ENCODE results near the gene GTF2A1L. TPM values are rescaled to one million over a fixed set of nuclear protein-coding genes. Genes with fewer than 3 reads are reported as not detected.

The GTF2A1L gene
- total RNA-seq, 2 experiments from 2014 or later: not detected

GRCh38 chr2:48633143-48633542 is 15.5 kb downstream of the GTF2A1L start:
- DNase-seq (ENCODE audit: low spot score): no peak
- TF ChIP-seq, protein P1, sequence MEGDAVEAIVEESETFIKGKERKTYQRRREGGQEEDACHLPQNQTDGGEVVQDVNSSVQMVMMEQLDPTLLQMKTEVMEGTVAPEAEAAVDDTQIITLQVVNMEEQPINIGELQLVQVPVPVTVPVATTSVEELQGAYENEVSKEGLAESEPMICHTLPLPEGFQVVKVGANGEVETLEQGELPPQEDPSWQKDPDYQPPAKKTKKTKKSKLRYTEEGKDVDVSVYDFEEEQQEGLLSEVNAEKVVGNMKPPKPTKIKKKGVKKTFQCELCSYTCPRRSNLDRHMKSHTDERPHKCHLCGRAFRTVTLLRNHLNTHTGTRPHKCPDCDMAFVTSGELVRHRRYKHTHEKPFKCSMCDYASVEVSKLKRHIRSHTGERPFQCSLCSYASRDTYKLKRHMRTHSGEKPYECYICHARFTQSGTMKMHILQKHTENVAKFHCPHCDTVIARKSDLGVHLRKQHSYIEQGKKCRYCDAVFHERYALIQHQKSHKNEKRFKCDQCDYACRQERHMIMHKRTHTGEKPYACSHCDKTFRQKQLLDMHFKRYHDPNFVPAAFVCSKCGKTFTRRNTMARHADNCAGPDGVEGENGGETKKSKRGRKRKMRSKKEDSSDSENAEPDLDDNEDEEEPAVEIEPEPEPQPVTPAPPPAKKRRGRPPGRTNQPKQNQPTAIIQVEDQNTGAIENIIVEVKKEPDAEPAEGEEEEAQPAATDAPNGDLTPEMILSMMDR (conservative IDR thresholded peaks at IDR 0.05; ENCODE audit: low read length): no peak
- TF ChIP-seq EZH2phosphoT487 (IDR thresholded peaks at IDR 0.05; ENCODE audit: borderline replicate concordance, low read depth, low read length): no peak
- H3K4me1 ChIP-seq (ENCODE audit: insufficient read depth, low read length, poor library complexity, severe bottlenecking): no peaks in the 10 kb centered on the region
- no peak overlapping the region for H3K4me2 ChIP-seq (ENCODE audit: low read length)
- no peak overlapping the region for H3K4me3 ChIP-seq (ENCODE audit: low read depth, low read length, poor library complexity, severe bottlenecking)
- H4K20me1 ChIP-seq (ENCODE audit: insufficient read depth, low read length): no peaks in the 10 kb centered on the region
- ChIA-PET CTCF (ENCODE audit: unreplicated experiment) (no interaction called here), POLR2A (no interaction called here)
- no peak overlapping the region for H2AFZ ChIP-seq (ENCODE audit: low read length)
- no peaks in the 10 kb centered on the region for H3K36me3 ChIP-seq (ENCODE audit: insufficient read depth, low read length)
- no TSS peak for BruUV-seq (replicated peaks)
- intact Hi-C loops (cut with micrococcal nuclease; ENCODE audit: unreplicated experiment): no loop called here
- H3K9me2 ChIP-seq (ENCODE audit: insufficient read depth, low read length): no peaks in the 10 kb centered on the region
- H3K79me2 ChIP-seq (ENCODE audit: insufficient read depth, low read depth, low read length): no peaks in the 10 kb centered on the region
- H3K9me3 ChIP-seq (ENCODE audit: low read length): no peaks in the 10 kb centered on the region
- H3K27ac ChIP-seq (ENCODE audit: low read depth, low read length, poor library complexity, severe bottlenecking): no peak overlapping the region

- no peak for TF ChIP-seq EZH2phosphoT487 (IDR thresholded peaks at IDR 0.05; ENCODE audit: borderline replicate concordance, low read depth, low read length)
- TF ChIP-seq, protein P1 (conservative IDR thresholded peaks at IDR 0.05; ENCODE audit: low read length): no peak
- ChIA-PET POLR2A (interaction anchor here (1.5 kb wide), 1 partner anchor 211 kb away, joined by 3 read pairs; no protein-coding TSS in a partner anchor), CTCF (ENCODE audit: unreplicated experiment) (no interaction called here)
- no peaks in the 10 kb centered on the region for H4K20me1 ChIP-seq (ENCODE audit: insufficient read depth, low read length)
- H3K9me2 ChIP-seq (ENCODE audit: insufficient read depth, low read length): no peaks in the 10 kb centered on the region
- H3K9me3 ChIP-seq (ENCODE audit: low read length): no peaks in the 10 kb centered on the region
- H3K4me1 ChIP-seq (ENCODE audit: insufficient read depth, low read length, poor library complexity, severe bottlenecking): no peaks in the 10 kb centered on the region
- no peak overlapping the region for H3K4me3 ChIP-seq (ENCODE audit: low read depth, low read length, poor library complexity, severe bottlenecking)
- H3K4me2 ChIP-seq (ENCODE audit: low read length): no peak overlapping the region
- intact Hi-C loops (cut with micrococcal nuclease; ENCODE audit: unreplicated experiment): no loop called here
- no peaks in the 10 kb centered on the region for H3K36me3 ChIP-seq (ENCODE audit: insufficient read depth, low read length)
- no peak overlapping the region for H2AFZ ChIP-seq (ENCODE audit: low read length)
- DNase-seq (ENCODE audit: low spot score): no peak
- H3K27ac ChIP-seq (ENCODE audit: low read depth, low read length, poor library complexity, severe bottlenecking): no peak overlapping the region
- no TSS peak for BruUV-seq (replicated peaks)
- no peaks in the 10 kb centered on the region for H3K79me2 ChIP-seq (ENCODE audit: insufficient read depth, low read depth, low read length)
Measured at GRCh38 chr2:48635786-48636185, 18.1 kb downstream of the GTF2A1L start.

- no peak overlapping the region for H3K27ac ChIP-seq (ENCODE audit: low read depth, low read length, poor library complexity, severe bottlenecking)
- BruUV-seq (replicated peaks): no TSS peak
- TF ChIP-seq EZH2phosphoT487 (IDR thresholded peaks at IDR 0.05; ENCODE audit: borderline replicate concordance, low read depth, low read length): no peak
- TF ChIP-seq, protein P1 (conservative IDR thresholded peaks at IDR 0.05; ENCODE audit: low read length): no peak
- CTCF ChIA-PET (ENCODE audit: unreplicated experiment): no interaction called here
- H3K9me3 ChIP-seq (ENCODE audit: low read length): no peaks in the 10 kb centered on the region
- intact Hi-C loops (cut with micrococcal nuclease; ENCODE audit: unreplicated experiment): no loop called here
- no peak for DNase-seq (ENCODE audit: low spot score)
- no peaks in the 10 kb centered on the region for H3K9me2 ChIP-seq (ENCODE audit: insufficient read depth, low read length)
- POLR2A ChIA-PET: interaction anchor here (0.6 kb wide), 1 partner anchor 1520 kb away, joined by 3 read pairs; no protein-coding TSS in a partner anchor
- no peak overlapping the region for H3K4me2 ChIP-seq (ENCODE audit: low read length)
- no peak overlapping the region for H3K4me3 ChIP-seq (ENCODE audit: low read depth, low read length, poor library complexity, severe bottlenecking)
- H3K79me2 ChIP-seq (ENCODE audit: insufficient read depth, low read depth, low read length): no peaks in the 10 kb centered on the region
- no peaks in the 10 kb centered on the region for H3K4me1 ChIP-seq (ENCODE audit: insufficient read depth, low read length, poor library complexity, severe bottlenecking)
- H3K36me3 ChIP-seq (ENCODE audit: insufficient read depth, low read length): no peaks in the 10 kb centered on the region
- H2AFZ ChIP-seq (ENCODE audit: low read length): no peak overlapping the region
- no peaks in the 10 kb centered on the region for H4K20me1 ChIP-seq (ENCODE audit: insufficient read depth, low read length)
Measured at GRCh38 chr2:48638261-48638660, 20.6 kb downstream of the GTF2A1L start.
